NCI-H510A (cell line): ENCODE results near the gene KDM4B.
A peak's percentile ranks its signal among the peaks of the same experiment; 100 is the strongest.

ENCODE experiments used
- DNase-seq: peaks from one replicate; lab custom pipeline; 2025; lab: John Stamatoyannopoulos, UW

The KDM4B gene

GRCh38 chr19:5068233-5069072 is 99.5 kb downstream of the KDM4B start:
- no peak for DNase-seq

- DNase-seq = no peak
Measured at GRCh38 chr19:5070331-5070730, 101.4 kb downstream of the KDM4B start.

GRCh38 chr19:5070930-5071329 is 102.0 kb downstream of the KDM4B start:
- no peak for DNase-seq

- no peak for DNase-seq
Measured at GRCh38 chr19:5071579-5071978, 102.7 kb downstream of the KDM4B start.

- no peak for DNase-seq
Measured at GRCh38 chr19:5072115-5072514, 103.2 kb downstream of the KDM4B start.

- DNase-seq = no peak
Measured at GRCh38 chr19:5073153-5073844, 104.4 kb downstream of the KDM4B start.

- no peak for DNase-seq
Measured at GRCh38 chr19:5074407-5074806, 105.5 kb downstream of the KDM4B start.

GRCh38 chr19:5074830-5075394 is 106.0 kb downstream of the KDM4B start:
- DNase-seq = no peak

- DNase-seq = no peak
Measured at GRCh38 chr19:5075597-5075996, 106.7 kb downstream of the KDM4B start.

- DNase-seq = no peak
Measured at GRCh38 chr19:5076440-5077208, 107.7 kb downstream of the KDM4B start.

GRCh38 chr19:5077209-5077515 is 108.2 kb downstream of the KDM4B start:
- no peak for DNase-seq

- no peak for DNase-seq
Measured at GRCh38 chr19:5078182-5078581, 109.3 kb downstream of the KDM4B start.

- DNase-seq = no peak
Measured at GRCh38 chr19:5078666-5079065, 109.8 kb downstream of the KDM4B start.

- no peak for DNase-seq
Measured at GRCh38 chr19:5079071-5079774, 110.3 kb downstream of the KDM4B start.

GRCh38 chr19:5080030-5080654 is 111.2 kb downstream of the KDM4B start:
- peak; percentile 53 for DNase-seq

GRCh38 chr19:5080809-5081208 is 111.9 kb downstream of the KDM4B start:
- no peak for DNase-seq

GRCh38 chr19:5081443-5082161 is 112.7 kb downstream of the KDM4B start:
- no peak for DNase-seq

- no peak for DNase-seq
Measured at GRCh38 chr19:5083547-5083965, 114.6 kb downstream of the KDM4B start.

GRCh38 chr19:5085566-5085965 is 116.7 kb downstream of the KDM4B start:
- no peak for DNase-seq

- no peak for DNase-seq
Measured at GRCh38 chr19:5086230-5086629, 117.3 kb downstream of the KDM4B start.
